HepG2 (cell line): ENCODE data around the gene SLC25A44. TPM values are rescaled to one million over a fixed set of nuclear protein-coding genes. Genes with fewer than 3 reads are reported as not detected.

Experiments used
- AHR ChIP-seq: IDR thresholded peaks from 2 replicates; pipeline ENCODE4 v1.6.1; 2018; ENCODE audit warnings: missing genetic modification reagents, missing compliant biosample characterization
- BORCS8-MEF2B ChIP-seq: sonication (generic); formaldehyde crosslinking; IDR thresholded peaks from 2 replicates; pipeline ENCODE4 v1.8.0; 2022; ENCODE audit warnings: mild to moderate bottlenecking, missing genetic modification reagents
- EZH2 ChIP-seq: conservative IDR thresholded peaks from 2 replicates; pipeline ENCODE4 v1.6.1; 2012; ENCODE audit warnings: mild to moderate bottlenecking, low read depth, low read length, moderate library complexity
- HOXA5 ChIP-seq: sonication (generic); formaldehyde crosslinking; IDR thresholded peaks from 2 replicates; pipeline ENCODE4 v1.4.0; 2020; ENCODE audit warnings: missing genetic modification reagents
- KDM6A ChIP-seq: IDR thresholded peaks from 2 replicates; pipeline ENCODE4 v1.6.1; 2016; ENCODE audit warnings: low read depth
- TP53 ChIP-seq: sonication (generic); formaldehyde crosslinking; conservative IDR thresholded peaks from 2 replicates; pipeline ENCODE4 v1.4.0; 2020; ENCODE audit warnings: missing genetic modification reagents
- ZNF292 ChIP-seq: sonication (generic); formaldehyde crosslinking; IDR thresholded peaks from 2 replicates; pipeline ENCODE4 v1.8.1; 2022; ENCODE audit warnings: mild to moderate bottlenecking, low read depth, missing genetic modification reagents, borderline replicate concordance
- ZNF562 ChIP-seq: sonication (generic); formaldehyde crosslinking; IDR thresholded peaks from 2 replicates; pipeline ENCODE4 v1.8.0; 2022; ENCODE audit warnings: missing genetic modification reagents, borderline replicate concordance
- ZNF75D ChIP-seq: sonication (generic); formaldehyde crosslinking; IDR thresholded peaks from 2 replicates; pipeline ENCODE4 v1.8.1; 2023; ENCODE audit warnings: missing genetic modification reagents, mild to moderate bottlenecking, borderline replicate concordance
- polyA plus RNA-seq, 8 experiments: library from polyadenylated mRNA; depleted of rRNA in 3 of 8; stranded (reverse) in 7 of 8; unstranded in 1 of 8; fragments of >200 nt; fragmentation: Illumina TruSeq in 4 of 8; extraction: Trizol in 4 of 8; gene quantifications; 2 replicates each; pipeline versions ENCODE4 v1.2.1 to v1.2.3, GENCODE V29; 2011 to 2016; ENCODE audit warnings: low read depth in 4 of 8, missing spikeins in 1 of 8, mixed read lengths in 1 of 8; ENCODE audit not compliant: insufficient read depth in 1 of 8
- total RNA-seq, 5 experiments: library from RNA; depleted of rRNA; stranded (reverse); fragments of >200 nt; fragmentation: Illumina TruSeq; extraction: Trizol; gene quantifications; 2 replicates each; pipeline ENCODE4 v1.2.3, GENCODE V29; 2016; ENCODE audit warnings: low read depth in 1 of 5
- TF ChIP-seq, protein P1 (sequence below): sonication (generic); formaldehyde crosslinking; IDR thresholded peaks from 2 replicates; pipeline ENCODE4 v1.5.0; 2020; ENCODE audit warnings: missing genetic modification reagents, mild to moderate bottlenecking, borderline replicate concordance
- TF ChIP-seq, protein P2 (sequence below): sonication (generic); formaldehyde crosslinking; conservative IDR thresholded peaks from 2 replicates; pipeline ENCODE4 v1.4.0; 2020; ENCODE audit warnings: missing genetic modification reagents
- TF ChIP-seq, protein P3 (sequence below): IDR thresholded peaks from 2 replicates; pipeline ENCODE4 v1.4.0; 2020; ENCODE audit warnings: mild to moderate bottlenecking, missing genetic modification reagents
- TF ChIP-seq, protein P4 (sequence below): sonication (generic); formaldehyde crosslinking; IDR thresholded peaks from 2 replicates; pipeline ENCODE4 v1.5.1; 2020; ENCODE audit warnings: missing genetic modification reagents, mild to moderate bottlenecking, borderline replicate concordance
- TF ChIP-seq, protein P5 (sequence below): sonication (generic); formaldehyde crosslinking; IDR thresholded peaks from 2 replicates; pipeline ENCODE4 v1.5.0; 2020; ENCODE audit warnings: missing genetic modification reagents, mild to moderate bottlenecking, borderline replicate concordance
- TF ChIP-seq, protein P6 (sequence below): sonication (generic); formaldehyde crosslinking; IDR thresholded peaks from 2 replicates; pipeline ENCODE4 v1.4.0; 2020; ENCODE audit warnings: missing genetic modification reagents
- TF ChIP-seq, protein P7 (sequence below): sonication (generic); formaldehyde crosslinking; IDR thresholded peaks from 2 replicates; pipeline ENCODE4 v1.8.1; 2023; ENCODE audit warnings: mild to moderate bottlenecking, moderate library complexity, missing genetic modification reagents

Gene SLC25A44
- total and polyA plus RNA-seq, 2 of the 13 experiments (the other 11 are each of a cell fraction or from before 2014, with no cell fraction given): 10.7 to 13.4 TPM

DNA sequence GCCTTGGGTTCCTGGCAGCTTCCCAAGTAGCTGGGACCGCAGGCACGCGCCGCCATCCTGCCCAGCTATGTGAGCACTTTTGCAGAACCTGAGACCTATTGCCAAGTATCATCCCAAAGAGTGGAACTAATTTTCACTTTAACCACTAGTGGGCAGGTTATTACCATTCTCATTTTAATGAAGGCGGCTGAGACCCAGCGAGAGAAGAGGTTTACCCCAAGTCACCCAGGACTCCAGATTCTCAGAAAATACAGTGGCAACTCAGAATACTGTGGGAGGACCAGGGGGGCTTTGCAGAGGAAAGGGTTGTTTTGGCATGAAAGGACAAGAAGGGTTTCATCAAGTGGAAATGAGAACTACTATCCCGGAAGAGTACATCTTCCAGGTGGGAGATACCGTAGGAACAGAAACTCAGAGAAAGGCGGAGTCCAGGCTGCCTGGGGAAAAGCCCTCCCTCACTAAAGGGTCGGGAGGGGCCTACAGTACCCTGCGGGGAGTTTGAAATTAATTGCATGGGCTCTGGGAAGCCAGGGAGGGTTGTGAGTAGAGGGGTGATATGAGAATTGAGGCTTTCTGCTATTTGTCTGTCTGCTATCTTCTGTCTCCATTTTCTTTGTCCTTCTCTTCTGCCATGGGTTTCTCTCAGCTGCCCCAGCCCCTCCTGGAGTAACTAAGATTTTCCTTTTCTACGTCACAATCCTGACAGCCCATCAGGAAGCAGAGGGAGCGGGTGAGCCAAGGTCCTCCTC is 47.7 kb upstream of the SLC25A44 start (continued):
- TF ChIP-seq, protein P1, sequence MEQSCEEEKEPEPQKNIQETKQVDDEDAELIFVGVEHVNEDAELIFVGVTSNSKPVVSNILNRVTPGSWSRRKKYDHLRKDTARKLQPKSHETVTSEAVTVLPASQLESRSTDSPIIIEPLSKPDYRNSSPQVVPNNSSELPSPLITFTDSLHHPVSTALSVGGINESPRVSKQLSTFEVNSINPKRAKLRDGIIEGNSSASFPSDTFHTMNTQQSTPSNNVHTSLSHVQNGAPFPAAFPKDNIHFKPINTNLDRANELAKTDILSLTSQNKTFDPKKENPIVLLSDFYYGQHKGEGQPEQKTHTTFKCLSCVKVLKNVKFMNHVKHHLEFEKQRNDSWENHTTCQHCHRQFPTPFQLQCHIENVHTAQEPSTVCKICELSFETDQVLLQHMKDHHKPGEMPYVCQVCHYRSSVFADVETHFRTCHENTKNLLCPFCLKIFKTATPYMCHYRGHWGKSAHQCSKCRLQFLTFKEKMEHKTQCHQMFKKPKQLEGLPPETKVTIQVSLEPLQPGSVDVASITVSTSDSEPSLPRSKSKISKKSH (CRISPR knock-in tag): no peak
- TF ChIP-seq, protein P2, sequence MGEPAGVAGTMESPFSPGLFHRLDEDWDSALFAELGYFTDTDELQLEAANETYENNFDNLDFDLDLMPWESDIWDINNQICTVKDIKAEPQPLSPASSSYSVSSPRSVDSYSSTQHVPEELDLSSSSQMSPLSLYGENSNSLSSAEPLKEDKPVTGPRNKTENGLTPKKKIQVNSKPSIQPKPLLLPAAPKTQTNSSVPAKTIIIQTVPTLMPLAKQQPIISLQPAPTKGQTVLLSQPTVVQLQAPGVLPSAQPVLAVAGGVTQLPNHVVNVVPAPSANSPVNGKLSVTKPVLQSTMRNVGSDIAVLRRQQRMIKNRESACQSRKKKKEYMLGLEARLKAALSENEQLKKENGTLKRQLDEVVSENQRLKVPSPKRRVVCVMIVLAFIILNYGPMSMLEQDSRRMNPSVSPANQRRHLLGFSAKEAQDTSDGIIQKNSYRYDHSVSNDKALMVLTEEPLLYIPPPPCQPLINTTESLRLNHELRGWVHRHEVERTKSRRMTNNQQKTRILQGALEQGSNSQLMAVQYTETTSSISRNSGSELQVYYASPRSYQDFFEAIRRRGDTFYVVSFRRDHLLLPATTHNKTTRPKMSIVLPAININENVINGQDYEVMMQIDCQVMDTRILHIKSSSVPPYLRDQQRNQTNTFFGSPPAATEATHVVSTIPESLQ (CRISPR knock-in tag): no peak
- TF ChIP-seq, protein P3, sequence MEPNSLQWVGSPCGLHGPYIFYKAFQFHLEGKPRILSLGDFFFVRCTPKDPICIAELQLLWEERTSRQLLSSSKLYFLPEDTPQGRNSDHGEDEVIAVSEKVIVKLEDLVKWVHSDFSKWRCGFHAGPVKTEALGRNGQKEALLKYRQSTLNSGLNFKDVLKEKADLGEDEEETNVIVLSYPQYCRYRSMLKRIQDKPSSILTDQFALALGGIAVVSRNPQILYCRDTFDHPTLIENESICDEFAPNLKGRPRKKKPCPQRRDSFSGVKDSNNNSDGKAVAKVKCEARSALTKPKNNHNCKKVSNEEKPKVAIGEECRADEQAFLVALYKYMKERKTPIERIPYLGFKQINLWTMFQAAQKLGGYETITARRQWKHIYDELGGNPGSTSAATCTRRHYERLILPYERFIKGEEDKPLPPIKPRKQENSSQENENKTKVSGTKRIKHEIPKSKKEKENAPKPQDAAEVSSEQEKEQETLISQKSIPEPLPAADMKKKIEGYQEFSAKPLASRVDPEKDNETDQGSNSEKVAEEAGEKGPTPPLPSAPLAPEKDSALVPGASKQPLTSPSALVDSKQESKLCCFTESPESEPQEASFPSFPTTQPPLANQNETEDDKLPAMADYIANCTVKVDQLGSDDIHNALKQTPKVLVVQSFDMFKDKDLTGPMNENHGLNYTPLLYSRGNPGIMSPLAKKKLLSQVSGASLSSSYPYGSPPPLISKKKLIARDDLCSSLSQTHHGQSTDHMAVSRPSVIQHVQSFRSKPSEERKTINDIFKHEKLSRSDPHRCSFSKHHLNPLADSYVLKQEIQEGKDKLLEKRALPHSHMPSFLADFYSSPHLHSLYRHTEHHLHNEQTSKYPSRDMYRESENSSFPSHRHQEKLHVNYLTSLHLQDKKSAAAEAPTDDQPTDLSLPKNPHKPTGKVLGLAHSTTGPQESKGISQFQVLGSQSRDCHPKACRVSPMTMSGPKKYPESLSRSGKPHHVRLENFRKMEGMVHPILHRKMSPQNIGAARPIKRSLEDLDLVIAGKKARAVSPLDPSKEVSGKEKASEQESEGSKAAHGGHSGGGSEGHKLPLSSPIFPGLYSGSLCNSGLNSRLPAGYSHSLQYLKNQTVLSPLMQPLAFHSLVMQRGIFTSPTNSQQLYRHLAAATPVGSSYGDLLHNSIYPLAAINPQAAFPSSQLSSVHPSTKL (CRISPR knock-in tag): peak; percentile 42; the same call in 1 of the 2 replicates
- TF ChIP-seq ZNF292: no peak
- TF ChIP-seq ZNF562 (CRISPR knock-in tag): no peak
- TF ChIP-seq, protein P4, sequence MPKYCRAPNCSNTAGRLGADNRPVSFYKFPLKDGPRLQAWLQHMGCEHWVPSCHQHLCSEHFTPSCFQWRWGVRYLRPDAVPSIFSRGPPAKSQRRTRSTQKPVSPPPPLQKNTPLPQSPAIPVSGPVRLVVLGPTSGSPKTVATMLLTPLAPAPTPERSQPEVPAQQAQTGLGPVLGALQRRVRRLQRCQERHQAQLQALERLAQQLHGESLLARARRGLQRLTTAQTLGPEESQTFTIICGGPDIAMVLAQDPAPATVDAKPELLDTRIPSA: no peak
- no peak for TF ChIP-seq BORCS8-MEF2B (CRISPR knock-in tag)
- no peak for TF ChIP-seq ZNF75D (CRISPR knock-in tag)
- TF ChIP-seq KDM6A (CRISPR knock-in tag): no peak
- TF ChIP-seq, protein P5, sequence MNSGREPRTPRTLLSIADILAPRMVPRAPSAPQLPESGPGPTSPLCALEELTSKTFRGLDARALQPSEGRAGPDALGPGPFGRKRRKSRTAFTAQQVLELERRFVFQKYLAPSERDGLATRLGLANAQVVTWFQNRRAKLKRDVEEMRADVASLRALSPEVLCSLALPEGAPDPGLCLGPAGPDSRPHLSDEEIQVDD (CRISPR knock-in tag): no peak
- TF ChIP-seq, protein P6, sequence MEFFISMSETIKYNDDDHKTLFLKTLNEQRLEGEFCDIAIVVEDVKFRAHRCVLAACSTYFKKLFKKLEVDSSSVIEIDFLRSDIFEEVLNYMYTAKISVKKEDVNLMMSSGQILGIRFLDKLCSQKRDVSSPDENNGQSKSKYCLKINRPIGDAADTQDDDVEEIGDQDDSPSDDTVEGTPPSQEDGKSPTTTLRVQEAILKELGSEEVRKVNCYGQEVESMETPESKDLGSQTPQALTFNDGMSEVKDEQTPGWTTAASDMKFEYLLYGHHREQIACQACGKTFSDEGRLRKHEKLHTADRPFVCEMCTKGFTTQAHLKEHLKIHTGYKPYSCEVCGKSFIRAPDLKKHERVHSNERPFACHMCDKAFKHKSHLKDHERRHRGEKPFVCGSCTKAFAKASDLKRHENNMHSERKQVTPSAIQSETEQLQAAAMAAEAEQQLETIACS (CRISPR knock-in tag): no peak
- no peak for TF ChIP-seq AHR (CRISPR knock-in tag)
- TF ChIP-seq, protein P7, sequence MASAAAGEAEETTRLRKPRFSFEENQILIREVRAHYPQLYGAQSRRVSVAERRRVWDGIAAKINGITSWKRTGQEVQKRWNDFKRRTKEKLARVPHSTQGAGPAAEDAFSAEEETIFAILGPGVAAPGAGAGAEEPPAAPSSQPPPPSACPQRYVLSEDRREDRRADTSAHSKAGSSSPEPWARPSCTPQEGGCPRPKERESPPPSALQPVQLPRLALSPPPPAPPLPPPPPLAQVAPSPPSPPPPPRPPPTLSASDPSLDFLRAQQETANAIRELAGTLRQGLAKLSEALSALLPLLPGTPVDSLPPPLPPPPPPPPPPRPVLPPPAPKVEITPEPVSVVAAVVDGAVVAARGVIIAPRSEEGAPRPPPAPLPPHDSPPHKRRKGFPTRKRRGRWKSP (CRISPR knock-in tag): no peak
- TF ChIP-seq TP53 (CRISPR knock-in tag): no peak
- TF ChIP-seq EZH2: no peak
- no peak for TF ChIP-seq HOXA5 (CRISPR knock-in tag)
